ENCODE data around the gene TNFRSF13B. TPM values are rescaled to one million over a fixed set of nuclear protein-coding genes. Genes with fewer than 3 reads are reported as not detected.

TNFRSF13B gene
- total RNA-seq, 1 experiment from 2014 or later: not detected

- Mint-ChIP-seq H3K27me3 (ENCODE audit: insufficient read depth, unreplicated experiment) (peaks cover 76% of the 10 kb centered on the region), H3K9me3 (ENCODE audit: unreplicated experiment) (peaks cover 10% of the 10 kb centered on the region), H3K36me3 (ENCODE audit: insufficient read depth, unreplicated experiment) (no peaks in the 10 kb centered on the region), H3K27ac (ENCODE audit: low read depth, unreplicated experiment) (no peak overlapping the region), H3K4me1 (ENCODE audit: insufficient read depth, unreplicated experiment) (no peaks in the 10 kb centered on the region), H3K4me3 (ENCODE audit: unreplicated experiment) (no peak overlapping the region)
- no TSS peak for BruUV-seq (replicated peaks)
- no peak for TF ChIP-seq CTCF (IDR thresholded peaks at IDR 0.05; ENCODE audit: unreplicated experiment)
- CTCF ChIA-PET: interaction anchor here (0.6 to 0.7 kb wide), 2 partner anchors 39 to 371 kb away, joined by 3 read pairs; no protein-coding TSS in a partner anchor
- POLR2A ChIA-PET: no interaction called here
- intact Hi-C loops (cut with micrococcal nuclease): no loop called here
- DNase-seq (ENCODE audit: unreplicated experiment): no peak
These were observed 17.4 kb downstream of the TNFRSF13B start for GRCh38 chr17:16954521-16954920.

GRCh38 chr17:16953841-16954240, 18.1 kb downstream of the TNFRSF13B start:
- CTCF ChIA-PET: interaction anchor here (0.7 kb wide), 1 partner anchor 370 kb away, joined by 3 read pairs; no protein-coding TSS in a partner anchor
- peaks cover 13% of the 10 kb centered on the region for H3K9me3 Mint-ChIP-seq (ENCODE audit: unreplicated experiment)
- DNase-seq (ENCODE audit: unreplicated experiment): no peak
- no peaks in the 10 kb centered on the region for H3K4me1 Mint-ChIP-seq (ENCODE audit: insufficient read depth, unreplicated experiment)
- H3K27ac Mint-ChIP-seq (ENCODE audit: low read depth, unreplicated experiment): no peak overlapping the region
- peaks cover 69% of the 10 kb centered on the region for H3K27me3 Mint-ChIP-seq (ENCODE audit: insufficient read depth, unreplicated experiment)
- no TSS peak for BruUV-seq (replicated peaks)
- no peaks in the 10 kb centered on the region for H3K36me3 Mint-ChIP-seq (ENCODE audit: insufficient read depth, unreplicated experiment)
- POLR2A ChIA-PET: no interaction called here
- intact Hi-C loops (cut with micrococcal nuclease): no loop called here
- no peak overlapping the region for H3K4me3 Mint-ChIP-seq (ENCODE audit: unreplicated experiment)
- TF ChIP-seq CTCF (IDR thresholded peaks at IDR 0.05; ENCODE audit: unreplicated experiment): no peak

GRCh38 chr17:16953347-16953746, 18.6 kb downstream of the TNFRSF13B start:
- H3K27me3 Mint-ChIP-seq (ENCODE audit: insufficient read depth, unreplicated experiment): peaks cover 64% of the 10 kb centered on the region
- DNase-seq (ENCODE audit: unreplicated experiment): no peak
- no peaks in the 10 kb centered on the region for H3K36me3 Mint-ChIP-seq (ENCODE audit: insufficient read depth, unreplicated experiment)
- H3K4me1 Mint-ChIP-seq (ENCODE audit: insufficient read depth, unreplicated experiment): no peaks in the 10 kb centered on the region
- POLR2A ChIA-PET: no interaction called here
- no peak for TF ChIP-seq CTCF (IDR thresholded peaks at IDR 0.05; ENCODE audit: unreplicated experiment)
- BruUV-seq (replicated peaks): no TSS peak
- peaks cover 18% of the 10 kb centered on the region for H3K9me3 Mint-ChIP-seq (ENCODE audit: unreplicated experiment)
- no peak overlapping the region for H3K27ac Mint-ChIP-seq (ENCODE audit: low read depth, unreplicated experiment)
- no peak overlapping the region for H3K4me3 Mint-ChIP-seq (ENCODE audit: unreplicated experiment)
- CTCF ChIA-PET: no interaction called here
- intact Hi-C loops (cut with micrococcal nuclease): no loop called here

GRCh38 chr17:16952401-16952800, 19.5 kb downstream of the TNFRSF13B start:
- no peak for TF ChIP-seq CTCF (IDR thresholded peaks at IDR 0.05; ENCODE audit: unreplicated experiment)
- peaks cover 23% of the 10 kb centered on the region for H3K9me3 Mint-ChIP-seq (ENCODE audit: unreplicated experiment)
- CTCF ChIA-PET: no interaction called here
- no peaks in the 10 kb centered on the region for H3K4me1 Mint-ChIP-seq (ENCODE audit: insufficient read depth, unreplicated experiment)
- POLR2A ChIA-PET: no interaction called here
- intact Hi-C loops (cut with micrococcal nuclease): no loop called here
- H3K36me3 Mint-ChIP-seq (ENCODE audit: insufficient read depth, unreplicated experiment): no peaks in the 10 kb centered on the region
- no peak for DNase-seq (ENCODE audit: unreplicated experiment)
- no peak overlapping the region for H3K27ac Mint-ChIP-seq (ENCODE audit: low read depth, unreplicated experiment)
- H3K27me3 Mint-ChIP-seq (ENCODE audit: insufficient read depth, unreplicated experiment): peaks cover 55% of the 10 kb centered on the region
- H3K4me3 Mint-ChIP-seq (ENCODE audit: unreplicated experiment): no peak overlapping the region
- no TSS peak for BruUV-seq (replicated peaks)
